ENCODE results near the gene CYB5RL.
A peak's percentile ranks its signal among the peaks of the same experiment; 100 is the strongest.

Gene CYB5RL

GRCh38 chr1:54199765-54200518 is at the start of gene CYB5RL, which contains the start of gene MRPL37:
CYB5RL (minus strand) TSS chr1:54200030; CDS start chr1:54195616, 4,414 bp downstream.
MRPL37 (plus strand) TSS chr1:54200167; CDS start chr1:54200244, 77 bp downstream.
- Histone ChIP-seq H3K27ac (ENCODE audit: poor library complexity, severe bottlenecking) (peak within 1 kb of the TSS; percentile 10), H3K27me3 (ENCODE audit: insufficient read depth, poor library complexity, severe bottlenecking) (no peaks in the 10 kb centered on the region), H3K9me3 (ENCODE audit: severe bottlenecking) (no peaks in the 10 kb centered on the region), H3K4me1 (ENCODE audit: insufficient read depth, poor library complexity, severe bottlenecking) (no peaks in the 10 kb centered on the region), H3K4me3 (ENCODE audit: severe bottlenecking) (peak within 1 kb of the TSS; percentile 78), H3K36me3 (ENCODE audit: low read depth) (peaks cover 27% of the 10 kb centered on the region)
- TF ChIP-seq, protein P1, sequence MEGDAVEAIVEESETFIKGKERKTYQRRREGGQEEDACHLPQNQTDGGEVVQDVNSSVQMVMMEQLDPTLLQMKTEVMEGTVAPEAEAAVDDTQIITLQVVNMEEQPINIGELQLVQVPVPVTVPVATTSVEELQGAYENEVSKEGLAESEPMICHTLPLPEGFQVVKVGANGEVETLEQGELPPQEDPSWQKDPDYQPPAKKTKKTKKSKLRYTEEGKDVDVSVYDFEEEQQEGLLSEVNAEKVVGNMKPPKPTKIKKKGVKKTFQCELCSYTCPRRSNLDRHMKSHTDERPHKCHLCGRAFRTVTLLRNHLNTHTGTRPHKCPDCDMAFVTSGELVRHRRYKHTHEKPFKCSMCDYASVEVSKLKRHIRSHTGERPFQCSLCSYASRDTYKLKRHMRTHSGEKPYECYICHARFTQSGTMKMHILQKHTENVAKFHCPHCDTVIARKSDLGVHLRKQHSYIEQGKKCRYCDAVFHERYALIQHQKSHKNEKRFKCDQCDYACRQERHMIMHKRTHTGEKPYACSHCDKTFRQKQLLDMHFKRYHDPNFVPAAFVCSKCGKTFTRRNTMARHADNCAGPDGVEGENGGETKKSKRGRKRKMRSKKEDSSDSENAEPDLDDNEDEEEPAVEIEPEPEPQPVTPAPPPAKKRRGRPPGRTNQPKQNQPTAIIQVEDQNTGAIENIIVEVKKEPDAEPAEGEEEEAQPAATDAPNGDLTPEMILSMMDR (IDR thresholded peaks at IDR 0.05; ENCODE audit: poor library complexity, severe bottlenecking) = no peak
- DNase-seq (ENCODE audit: low spot score) (peak; percentile 94), ATAC-seq (ENCODE audit: low read depth) (peak; percentile 98)

DNA sequence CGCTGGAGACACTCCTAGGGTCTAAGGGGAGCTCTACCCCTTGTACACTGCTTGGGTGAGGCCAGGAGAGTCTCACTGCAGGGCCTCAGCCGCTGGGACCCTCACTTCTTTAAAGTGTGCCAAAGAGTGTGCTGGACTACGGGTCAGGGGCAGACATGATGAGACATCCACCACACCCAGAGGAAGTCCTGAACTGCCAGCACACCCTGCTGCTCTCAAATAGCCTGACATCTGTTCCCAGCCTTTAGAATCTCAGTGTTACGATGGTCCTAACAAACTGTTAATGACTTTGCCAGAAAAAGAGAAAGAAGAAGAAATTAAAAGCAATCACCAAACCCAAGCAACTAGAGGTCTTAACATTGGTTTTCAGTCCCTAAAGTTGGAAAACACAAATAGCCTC is 49.1 kb upstream of the CYB5RL start:
- Histone ChIP-seq H3K27ac (ENCODE audit: poor library complexity, severe bottlenecking) (no peak overlapping the region), H3K4me3 (ENCODE audit: severe bottlenecking) (no peak overlapping the region), H3K27me3 (ENCODE audit: insufficient read depth, poor library complexity, severe bottlenecking) (no peaks in the 10 kb centered on the region), H3K9me3 (ENCODE audit: severe bottlenecking) (no peaks in the 10 kb centered on the region), H3K36me3 (ENCODE audit: low read depth) (no peaks in the 10 kb centered on the region), H3K4me1 (ENCODE audit: insufficient read depth, poor library complexity, severe bottlenecking) (peaks cover 11% of the 10 kb centered on the region)
- DNase-seq (ENCODE audit: low spot score) (no peak), ATAC-seq (ENCODE audit: low read depth) (no peak)
- TF ChIP-seq, protein P1 (IDR thresholded peaks at IDR 0.05; ENCODE audit: poor library complexity, severe bottlenecking) = no peak

DNA sequence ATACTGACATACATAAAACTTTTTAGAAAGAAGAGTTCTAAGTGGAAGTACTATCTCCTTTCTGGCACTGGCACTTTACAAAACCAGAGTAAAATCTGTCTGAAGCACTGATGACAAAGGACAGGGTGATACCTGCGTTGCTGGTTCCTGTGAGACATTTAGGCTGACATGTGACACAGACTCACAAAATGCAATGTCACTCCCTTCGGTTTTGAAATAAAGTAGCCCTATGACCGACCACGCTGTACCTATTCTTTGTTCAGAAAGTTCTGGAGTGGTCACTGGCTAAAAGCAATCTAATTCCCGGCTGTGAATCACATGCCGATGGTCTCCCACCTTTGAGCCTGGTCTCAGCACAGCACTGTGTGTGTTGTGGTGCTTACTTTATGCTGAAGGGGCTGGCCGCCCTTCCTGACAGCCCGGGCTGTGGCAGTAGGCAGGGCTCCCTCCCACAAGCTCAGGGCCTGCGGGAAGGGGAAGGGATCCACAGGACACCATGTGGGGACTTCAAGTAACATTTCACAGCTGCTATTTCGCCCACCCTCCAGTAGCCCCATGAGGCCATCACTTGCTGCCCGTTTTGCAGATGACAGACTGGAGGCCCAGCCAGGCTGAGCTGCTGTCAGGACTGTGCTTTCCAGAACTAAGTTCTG is 48.2 kb upstream of the CYB5RL start:
- TF ChIP-seq, protein P1 (IDR thresholded peaks at IDR 0.05; ENCODE audit: poor library complexity, severe bottlenecking) = no peak
- no peak for DNase-seq (ENCODE audit: low spot score)
- Histone ChIP-seq H3K27ac (ENCODE audit: poor library complexity, severe bottlenecking) (no peak overlapping the region), H3K36me3 (ENCODE audit: low read depth) (no peaks in the 10 kb centered on the region), H3K9me3 (ENCODE audit: severe bottlenecking) (no peaks in the 10 kb centered on the region), H3K4me3 (ENCODE audit: severe bottlenecking) (no peak overlapping the region), H3K27me3 (ENCODE audit: insufficient read depth, poor library complexity, severe bottlenecking) (no peaks in the 10 kb centered on the region), H3K4me1 (ENCODE audit: insufficient read depth, poor library complexity, severe bottlenecking) (peaks cover 3% of the 10 kb centered on the region)
- ATAC-seq (ENCODE audit: low read depth) = no peak

- DNase-seq (ENCODE audit: low spot score) = no peak
- no peak for ATAC-seq (ENCODE audit: low read depth)
- Histone ChIP-seq H3K36me3 (ENCODE audit: low read depth) (no peaks in the 10 kb centered on the region), H3K27me3 (ENCODE audit: insufficient read depth, poor library complexity, severe bottlenecking) (no peaks in the 10 kb centered on the region), H3K27ac (ENCODE audit: poor library complexity, severe bottlenecking) (no peak overlapping the region), H3K9me3 (ENCODE audit: severe bottlenecking) (no peaks in the 10 kb centered on the region), H3K4me3 (ENCODE audit: severe bottlenecking) (no peak overlapping the region), H3K4me1 (ENCODE audit: insufficient read depth, poor library complexity, severe bottlenecking) (no peaks in the 10 kb centered on the region)
- TF ChIP-seq, protein P1 (IDR thresholded peaks at IDR 0.05; ENCODE audit: poor library complexity, severe bottlenecking) = no peak
Measured at GRCh38 chr1:54246116-54246721, 46.4 kb upstream of the CYB5RL start.
